ACHN (cell line): ENCODE data around the gene IL25.

Experiments used
- DNase-seq: peaks from one replicate; pipeline ENCODE4 v3.0.0-alpha.2; 2015
- in situ Hi-C: cut with HindIII; loops from 2 replicates; pipeline ENCODE4 v1.10.0; 2017; ENCODE audit warnings: low sequenced_read_pairs, low pct_ligation_motif_present, low pct_unique_long_range_greater_than_20kb

IL25 gene

GRCh38 chr14:23351681-23352505 is 20.7 kb upstream of the IL25 start:
- in situ Hi-C loops, result no loop called here
- no peak for DNase-seq

- in situ Hi-C loops, result no loop called here
- peak; percentile 76 for DNase-seq
Observed at GRCh38 chr14:23352506-23353432, 19.8 kb upstream of the IL25 start, which contains the start of gene SLC22A17. TSS of gene SLC22A17 (minus strand) at chr14:23352887.

- in situ Hi-C loops, result no loop called here
- DNase-seq, result no peak
Observed at GRCh38 chr14:23353433-23353780, 19.2 kb upstream of the IL25 start.

GRCh38 chr14:23354990-23355389 is 17.6 kb upstream of the IL25 start:
- no peak for DNase-seq
- in situ Hi-C loops, result no loop called here

GRCh38 chr14:23355871-23356435 is 16.7 kb upstream of the IL25 start:
- no peak for DNase-seq
- in situ Hi-C loops, result no loop called here

- DNase-seq, result no peak
- in situ Hi-C loops, result no loop called here
Observed at GRCh38 chr14:23356662-23357061, 15.9 kb upstream of the IL25 start.

GRCh38 chr14:23357261-23357660 is 15.3 kb upstream of the IL25 start:
- in situ Hi-C loops, result no loop called here
- no peak for DNase-seq

- in situ Hi-C loops, result no loop called here
- DNase-seq, result no peak
Observed at GRCh38 chr14:23358042-23358441, 14.6 kb upstream of the IL25 start.

- in situ Hi-C loops, result no loop called here
- DNase-seq, result no peak
Observed at GRCh38 chr14:23358553-23359166, 13.9 kb upstream of the IL25 start.

GRCh38 chr14:23359167-23359626 is 13.4 kb upstream of the IL25 start:
- DNase-seq, result no peak
- in situ Hi-C loops, result no loop called here

GRCh38 chr14:23359722-23360447 is 12.7 kb upstream of the IL25 start:
- no peak for DNase-seq
- in situ Hi-C loops, result no loop called here

GRCh38 chr14:23360496-23360895 is 12.1 kb upstream of the IL25 start:
- in situ Hi-C loops, result no loop called here
- DNase-seq, result no peak

GRCh38 chr14:23361320-23361719 is 11.3 kb upstream of the IL25 start:
- DNase-seq, result no peak
- in situ Hi-C loops, result no loop called here

GRCh38 chr14:23361763-23362162 is 10.8 kb upstream of the IL25 start:
- DNase-seq, result no peak
- in situ Hi-C loops, result no loop called here

GRCh38 chr14:23362200-23362599 is 10.4 kb upstream of the IL25 start:
- peak; percentile 14 for DNase-seq
- in situ Hi-C loops, result no loop called here

- in situ Hi-C loops, result no loop called here
Observed at GRCh38 chr14:23364164-23365035, 8.2 kb upstream of the IL25 start.

GRCh38 chr14:23365036-23365731 is 7.4 kb upstream of the IL25 start, which contains the start of gene EFS:
TSS of gene EFS (minus strand) at chr14:23365172. CDS start at chr14:23365025, 147 bp downstream.
- DNase-seq, result no peak
- in situ Hi-C loops, result no loop called here

More at GRCh38 chr14:23364164-23365035, 8.2 kb upstream of the IL25 start:
- DNase-seq, result no peak
